ENCODE results near the gene PISD. TPM values are rescaled to one million over a fixed set of nuclear protein-coding genes. Genes with fewer than 3 reads are reported as not detected.
"Not testable (repeated sequence)": the region's sequence is repeated elsewhere in the genome, so short reads cannot be mapped to it uniquely, and the experiment has no call there.

The PISD gene
- total RNA-seq, 1 donor from 2014 or later: 51.2 TPM

- Histone ChIP-seq H3K9me3 (no peaks in the 10 kb centered on the region), H3K27me3 (no peaks in the 10 kb centered on the region), H3K4me3 (no peak overlapping the region), H3K4me1 (peaks cover 6% of the 10 kb centered on the region), H3K27ac (no peak overlapping the region), H3K36me3 (peaks cover 8% of the 10 kb centered on the region)
- no peak for DNase-seq
- ATAC-seq: no peak
- intact Hi-C loops (cut with DNase I): no loop called here
- no peak for TF ChIP-seq CTCF (IDR thresholded peaks at IDR 0.05)
Measured at GRCh38 chr22:31678748-31679147, 16.7 kb upstream of the PISD start.

GRCh38 chr22:31676700-31677099, 14.7 kb upstream of the PISD start:
- ATAC-seq (peak; percentile 100), DNase-seq (peak; percentile 98)
- peaks cover 6% of the 10 kb centered on the region for H3K4me1 ChIP-seq
- H3K27me3 ChIP-seq: no peaks in the 10 kb centered on the region
- no peaks in the 10 kb centered on the region for H3K36me3 ChIP-seq
- intact Hi-C loops (cut with DNase I): no loop called here
- no peaks in the 10 kb centered on the region for H3K9me3 ChIP-seq
- H3K27ac ChIP-seq: peak overlapping the region; percentile 73
- peak overlapping the region; percentile 66 for H3K4me3 ChIP-seq
- no peak for TF ChIP-seq CTCF (IDR thresholded peaks at IDR 0.05)

- intact Hi-C loops (cut with DNase I); H3K27ac ChIP-seq; H3K9me3 ChIP-seq; ATAC-seq; H3K27me3 ChIP-seq; DNase-seq; H3K4me3 ChIP-seq; H3K4me1 ChIP-seq; H3K36me3 ChIP-seq: not testable (repeated sequence)
Measured at GRCh38 chr22:31674219-31674618, 12.2 kb upstream of the PISD start.

- H3K36me3 ChIP-seq; DNase-seq; ATAC-seq; H3K27ac ChIP-seq; H3K4me3 ChIP-seq; H3K4me1 ChIP-seq; intact Hi-C loops (cut with DNase I); H3K9me3 ChIP-seq; H3K27me3 ChIP-seq: not testable (repeated sequence)
Measured at GRCh38 chr22:31668849-31669248, 6.8 kb upstream of the PISD start.

GRCh38 chr22:31662668-31663037, 638 bp upstream of the PISD start:
- Histone ChIP-seq H3K27ac (peak overlapping the region; percentile 82), H3K4me3 (peak overlapping the region; percentile 96), H3K27me3 (no peaks in the 10 kb centered on the region), H3K36me3 (no peaks in the 10 kb centered on the region), H3K9me3 (no peaks in the 10 kb centered on the region), H3K4me1 (peaks cover 13% of the 10 kb centered on the region)
- ATAC-seq (no peak), DNase-seq (no peak)
- TF ChIP-seq CTCF (IDR thresholded peaks at IDR 0.05): no peak
- intact Hi-C loops (cut with DNase I): no loop called here

- ATAC-seq; H3K27me3 ChIP-seq; H3K27ac ChIP-seq; DNase-seq; intact Hi-C loops (cut with DNase I); H3K36me3 ChIP-seq; H3K9me3 ChIP-seq: not testable (repeated sequence)
- H3K4me1 ChIP-seq: peaks cover 13% of the 10 kb centered on the region
- peak overlapping the region; percentile 96 for H3K4me3 ChIP-seq
Measured at GRCh38 chr22:31660860-31661341, 1.1 kb downstream of the PISD start.

- H3K27me3 ChIP-seq: no peaks in the 10 kb centered on the region
- H3K36me3 ChIP-seq: no peaks in the 10 kb centered on the region
- H3K4me3 ChIP-seq: no peak overlapping the region
- ATAC-seq: no peak
- no peak for DNase-seq
- no peaks in the 10 kb centered on the region for H3K9me3 ChIP-seq
- H3K27ac ChIP-seq: no peak overlapping the region
- peaks cover 13% of the 10 kb centered on the region for H3K4me1 ChIP-seq
- TF ChIP-seq CTCF (IDR thresholded peaks at IDR 0.05): no peak
- intact Hi-C loops (cut with DNase I): no loop called here
Measured at GRCh38 chr22:31659246-31659645, 2.8 kb downstream of the PISD start.
